Testis (tissue), 3 donors: Measurements from ENCODE around the gene KPRP. TPM values are rescaled to one million over a fixed set of nuclear protein-coding genes. Genes with fewer than 3 reads are reported as not detected.

Source experiments
- DNase-seq: peaks from one replicate; pipeline ENCODE4 v3.0.0-alpha.2; 2019
- H3K27ac ChIP-seq, 2 donors: fragments of 200-600 bp; sonication (generic); one replicate each; pipeline ENCODE4 v1.5.1; 2019
- H3K27me3 ChIP-seq: fragments of 200-600 bp; sonication (generic); one replicate; pipeline ENCODE4 v1.5.1; 2019
- H3K36me3 ChIP-seq: fragments of 200-600 bp; sonication (generic); one replicate; pipeline ENCODE4 v1.5.1; 2017; ENCODE audit warnings: low read depth; ENCODE audit errors: missing control alignments
- H3K4me1 ChIP-seq: fragments of 200-600 bp; sonication (generic); one replicate; pipeline ENCODE4 v1.5.1; 2019
- H3K4me3 ChIP-seq, 2 donors: fragments of 200-600 bp; sonication (generic); one replicate each; pipeline ENCODE4 v1.5.1; 2017 to 2019
- H3K9me3 ChIP-seq: fragments of 200-600 bp; sonication (generic); one replicate; pipeline ENCODE4 v1.5.1; 2017
- CTCF ChIP-seq, 3 experiments: fragments of 450-650 bp in 2 of 3; fragments of 200-600 bp in 1 of 3; sonication (generic) in 1 of 3; IDR thresholded peaks; one replicate each; pipeline ENCODE4 v1.5.1; 2016 to 2019; ENCODE audit warnings: antibody characterized with exemption in 3 of 3, mild to moderate bottlenecking in 2 of 3, moderate library complexity in 1 of 3
- POLR2A ChIP-seq: fragments of 450-650 bp; IDR thresholded peaks from one replicate; pipeline ENCODE4 v1.6.1; 2017; ENCODE audit warnings: antibody characterized with exemption, mild to moderate bottlenecking, moderate library complexity
- WGBS, 2 donors: methylation state at CpG; one replicate each; pipeline ENCODE4 v1.1.5; 2018; 5-methylcytosine and 5-hydroxymethylcytosine counted together
- intact Hi-C: fragments of 100-400 bp; cut with DNase I; formaldehyde crosslinking; loops from one replicate; pipeline ENCODE4 v1.15.1; 2023; ENCODE audit warnings: low total_unique reads
- polyA plus RNA-seq: library from polyadenylated mRNA; stranded (reverse); fragments of 350-450 nt; fragmentation: Illumina TruSeq; extraction: RNeasy Lipid Tissue Mini Kit (QIAGEN cat#74804); gene quantifications from one replicate; pipeline ENCODE4 v1.2.3, GENCODE V29; 2014; ENCODE audit warnings: low read depth, low replicate concordance; ENCODE audit not compliant: insufficient read depth
- total RNA-seq, 2 donors: library from RNA; depleted of rRNA; stranded (reverse); fragments of >200 nt; gene quantifications; one replicate each; pipeline ENCODE4 v1.2.3, GENCODE V29; 2016

KPRP gene
- total and polyA plus RNA-seq, 3 donors from 2014 or later = not detected

GRCh38 chr1:152758636-152759035, 811 bp downstream of the KPRP start:
- intact Hi-C loops = no loop called here
- Histone ChIP-seq H3K4me3 (no peak overlapping the region), H3K27me3 (no peaks in the 10 kb centered on the region), H3K36me3 (no peaks in the 10 kb centered on the region), H3K4me1 (no peaks in the 10 kb centered on the region), H3K27ac (no peak overlapping the region), H3K9me3 (no peaks in the 10 kb centered on the region)
- WGBS, 2 donors = 85% methylated on average over 4 of the region's 4 CpGs
- DNase-seq = no peak
- TF ChIP-seq CTCF (IDR thresholded peaks at IDR 0.05) (no peak), POLR2A (no peak)

- Histone ChIP-seq H3K4me3 (no peak overlapping the region), H3K27ac (no peak overlapping the region), H3K27me3 (no peaks in the 10 kb centered on the region), H3K9me3 (no peaks in the 10 kb centered on the region), H3K36me3 (no peaks in the 10 kb centered on the region), H3K4me1 (no peaks in the 10 kb centered on the region)
- intact Hi-C loops = no loop called here
- no peak for DNase-seq
- 91% methylated on average over 7 to 8 of the region's 8 CpGs for WGBS, 2 donors
- TF ChIP-seq POLR2A (no peak), CTCF (IDR thresholded peaks at IDR 0.05) (no peak)
Measured at GRCh38 chr1:152759453-152760173, 1.8 kb downstream of the KPRP start.

GRCh38 chr1:152760551-152761190, 2.8 kb downstream of the KPRP start:
- no peak overlapping the region for H3K4me3 ChIP-seq
- 52 to 78% methylated on average over 22 to 31 of the region's 31 CpGs for WGBS, 2 donors

GRCh38 chr1:152761609-152762213, 3.9 kb downstream of the KPRP start:
- TF ChIP-seq POLR2A (no peak), CTCF (IDR thresholded peaks at IDR 0.05) (no peak)
- no peaks in the 10 kb centered on the region for H3K36me3 ChIP-seq
- H3K4me1 ChIP-seq = no peaks in the 10 kb centered on the region
- intact Hi-C loops = no loop called here
- no peak overlapping the region for H3K27ac ChIP-seq
- no peak overlapping the region for H3K4me3 ChIP-seq
- no peaks in the 10 kb centered on the region for H3K9me3 ChIP-seq
- no peaks in the 10 kb centered on the region for H3K27me3 ChIP-seq
- WGBS, 2 donors = 71 to 77% methylated on average over 3 of the region's 3 CpGs
- no peak for DNase-seq

More at GRCh38 chr1:152760551-152761190, 2.8 kb downstream of the KPRP start:
- Histone ChIP-seq H3K4me1 (no peaks in the 10 kb centered on the region), H3K27me3 (no peaks in the 10 kb centered on the region), H3K9me3 (no peaks in the 10 kb centered on the region), H3K27ac (no peak overlapping the region), H3K36me3 (no peaks in the 10 kb centered on the region)
- DNase-seq = no peak
- intact Hi-C loops = no loop called here
- TF ChIP-seq POLR2A = no peak
- no peak for TF ChIP-seq CTCF (IDR thresholded peaks at IDR 0.05)
